NOMO-1 (cell line): ENCODE data around the gene MGARP.
"Not testable (repeated sequence)": the region's sequence is repeated elsewhere in the genome, so short reads cannot be mapped to it uniquely, and the experiment has no call there.

Source experiments
- DNase-seq, 2 experiments: peaks; one replicate each; lab custom pipeline; 2025; ENCODE audit not compliant: unreplicated experiment in 2 of 2; lab: John Stamatoyannopoulos, UW

MGARP gene

GRCh38 chr4:139297001-139297410 is 17.0 kb upstream of the MGARP start:
- DNase-seq = peak in 1 of 2 experiments; percentile 29

GRCh38 chr4:139295942-139296299 is 15.9 kb upstream of the MGARP start:
- DNase-seq = no peak

GRCh38 chr4:139295206-139295941 is 15.3 kb upstream of the MGARP start:
- peak; percentile 90 for DNase-seq

DNA sequence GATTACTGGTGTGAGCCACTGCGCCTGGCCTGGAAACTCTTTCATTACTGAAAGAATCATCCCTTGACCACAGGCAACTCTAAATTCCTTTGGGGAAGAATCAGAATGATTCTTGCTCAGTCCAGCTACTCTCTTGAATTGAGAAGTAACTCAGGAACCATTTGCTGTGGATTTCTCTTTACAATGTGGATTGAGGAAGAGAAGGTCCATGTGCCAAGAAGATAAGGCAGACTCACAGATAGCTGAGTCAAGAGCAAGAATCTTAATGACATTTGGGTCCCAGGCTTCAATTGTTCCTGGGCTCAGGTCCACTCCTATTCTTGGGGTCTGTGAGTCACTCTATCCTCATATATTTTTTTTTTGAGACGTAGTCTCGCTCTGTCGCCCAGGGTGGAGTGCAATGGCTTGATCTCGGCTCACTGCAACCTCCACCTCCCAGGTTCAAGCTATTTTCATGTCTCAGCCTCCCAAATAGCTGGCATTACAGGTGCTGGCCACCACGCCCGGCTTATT is 6.2 kb upstream of the MGARP start:
- DNase-seq = no peak

DNA sequence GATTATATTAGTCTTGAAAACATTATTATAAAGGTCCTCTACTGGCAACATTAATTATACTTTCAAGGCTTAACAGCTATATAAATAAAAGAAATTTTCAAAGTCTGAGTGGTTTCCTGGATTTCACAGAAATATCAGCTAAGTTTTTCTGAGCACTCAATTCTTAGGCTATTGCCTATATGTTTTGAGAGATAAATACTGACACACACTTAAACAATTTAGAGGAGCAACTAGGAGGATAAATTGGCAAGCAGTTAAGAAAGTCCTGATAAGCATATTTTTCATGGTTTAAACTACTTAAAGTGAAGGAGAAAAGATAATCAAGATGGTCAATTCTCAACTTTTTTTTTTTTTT is 2.7 kb upstream of the MGARP start:
- DNase-seq = no peak

DNA sequence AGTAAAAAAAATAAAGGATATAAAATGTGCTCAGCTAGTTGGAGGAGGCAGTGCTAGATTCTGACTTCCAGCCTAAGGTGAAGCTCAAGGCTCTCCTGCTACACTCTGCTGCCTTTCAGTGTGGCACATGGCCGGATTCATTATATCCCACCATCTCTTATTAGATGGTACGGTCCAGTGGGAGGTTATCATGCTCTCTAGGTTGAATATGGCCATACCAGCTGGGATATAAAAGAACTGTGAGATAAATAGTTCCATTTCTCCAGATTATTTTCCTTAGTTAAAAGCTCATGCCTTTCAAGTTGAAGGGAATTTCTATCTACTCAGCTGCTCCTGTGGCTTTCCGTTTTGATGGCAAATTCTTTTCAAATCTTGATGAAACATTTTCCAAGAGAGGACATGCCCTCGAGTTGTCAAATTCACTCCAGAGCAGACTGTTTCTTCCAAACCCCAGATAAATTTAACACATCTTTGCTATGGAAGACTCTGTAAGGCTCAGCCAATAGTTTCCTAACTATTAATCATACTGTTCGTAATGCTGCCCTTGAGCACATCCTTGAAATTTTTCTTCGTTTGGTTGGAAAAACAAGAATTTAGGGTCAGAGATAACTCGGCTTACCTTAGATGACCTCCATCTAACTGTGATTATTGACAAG is 2.2 kb upstream of the MGARP start:
- no peak for DNase-seq

- no peak for DNase-seq
Observed at GRCh38 chr4:139278912-139279759, 889 bp downstream of the MGARP start.

- DNase-seq = no peak
Observed at GRCh38 chr4:139278485-139278884, 1.5 kb downstream of the MGARP start.

GRCh38 chr4:139275281-139275735 is 4.7 kb downstream of the MGARP start:
- DNase-seq = no peak

DNA sequence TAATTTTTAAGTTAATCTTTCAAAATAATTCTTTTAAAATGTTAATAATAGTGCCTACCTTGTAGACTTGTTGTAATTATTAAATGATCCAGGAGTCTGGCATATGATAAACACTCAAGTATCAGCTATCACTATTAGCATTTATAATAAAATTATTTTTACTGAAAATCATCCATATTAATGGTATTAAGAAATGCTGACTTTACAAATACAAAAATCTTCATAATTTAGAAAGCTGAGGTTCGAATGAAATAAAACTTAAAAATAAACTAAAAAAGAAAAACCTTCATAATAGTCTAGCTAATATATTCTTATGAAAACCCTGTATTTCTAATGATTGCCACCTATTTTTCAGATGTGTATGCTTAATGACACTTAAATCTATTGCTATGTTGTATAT is 5.2 kb downstream of the MGARP start:
- DNase-seq = no peak

DNA sequence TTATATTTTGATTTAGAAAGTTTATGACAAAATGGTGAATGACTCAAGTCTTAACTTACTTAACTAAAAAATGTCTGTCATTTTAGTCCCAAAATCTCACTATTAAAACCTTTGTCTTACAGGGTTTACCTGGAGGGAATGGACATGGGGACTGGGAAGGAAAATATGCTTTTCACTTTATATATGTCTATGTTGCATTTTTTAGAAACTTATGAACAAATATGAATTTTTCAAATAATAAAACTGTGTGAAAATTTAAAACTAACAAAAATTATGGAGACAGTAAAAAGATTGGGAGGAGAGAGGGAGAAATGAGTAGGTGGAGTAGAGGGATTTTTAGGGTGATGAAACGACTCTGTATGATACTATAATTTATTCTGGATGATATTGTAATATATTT is 6.2 kb downstream of the MGARP start:
- DNase-seq = no peak

GRCh38 chr4:139267301-139267700 is 12.7 kb downstream of the MGARP start:
- no peak for DNase-seq

GRCh38 chr4:139266583-139267257 is 13.3 kb downstream of the MGARP start:
- peak; percentile 56 to 82 for DNase-seq

DNA sequence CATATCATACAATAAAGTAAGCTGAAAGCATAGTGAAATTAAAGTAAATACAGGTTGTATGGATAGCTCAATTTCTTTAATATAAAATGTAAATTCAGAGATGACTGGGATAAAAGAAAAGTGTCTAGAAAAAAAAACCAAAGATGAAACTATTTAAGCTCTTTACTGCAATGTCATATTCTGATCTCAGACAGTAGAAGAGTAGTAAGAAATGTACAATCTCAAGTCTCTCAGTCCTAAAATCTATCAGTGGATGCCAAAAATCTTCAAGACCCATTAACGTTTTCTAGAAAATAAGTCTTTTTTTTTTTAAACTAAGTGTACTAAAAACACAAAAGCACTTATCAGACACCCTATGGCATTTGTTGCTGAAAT is 13.8 kb downstream of the MGARP start:
- no peak for DNase-seq

DNA sequence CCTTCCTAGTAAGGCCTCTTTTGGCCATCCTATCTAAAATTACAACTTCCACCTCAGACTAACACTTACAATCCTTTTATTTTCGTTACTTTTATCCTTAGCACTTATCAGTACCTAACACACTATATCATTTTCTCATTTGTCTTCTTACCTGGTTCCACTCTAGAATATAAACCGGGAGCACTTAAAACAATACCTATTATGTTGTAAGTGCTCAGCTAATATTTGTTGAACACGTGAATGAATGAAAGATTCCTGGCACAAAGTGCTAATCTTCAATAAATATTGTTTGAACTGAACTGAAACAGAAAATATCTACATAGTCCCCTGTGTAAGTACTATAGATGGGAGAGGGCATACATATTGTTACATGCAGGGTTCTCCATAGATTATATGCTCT is 14.4 kb downstream of the MGARP start:
- DNase-seq = no peak

GRCh38 chr4:139256349-139256748 is 23.7 kb downstream of the MGARP start:
- DNase-seq = no peak

DNA sequence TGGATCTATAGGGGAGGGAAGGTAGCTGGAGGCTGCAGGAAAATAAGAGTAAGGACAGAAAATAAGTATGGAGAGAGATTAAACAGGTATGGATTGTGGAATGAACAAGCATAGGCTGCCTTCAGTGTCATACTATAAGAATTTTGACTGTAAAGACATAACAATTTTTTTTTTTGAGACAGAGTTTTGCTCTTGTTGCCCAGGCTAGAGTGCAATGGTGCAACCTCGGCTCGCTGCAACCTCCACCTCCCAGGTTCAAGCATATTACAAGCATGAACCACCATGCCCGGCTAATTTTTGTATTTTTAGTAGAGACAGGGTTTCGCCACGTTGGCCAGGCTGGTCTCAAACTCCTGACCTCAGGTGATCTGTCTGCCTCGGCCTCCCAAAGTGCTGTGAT is 24.4 kb downstream of the MGARP start:
- DNase-seq = not testable (repeated sequence)

GRCh38 chr4:139253713-139254112 is 26.3 kb downstream of the MGARP start:
- no peak for DNase-seq

GRCh38 chr4:139253046-139253445 is 27.0 kb downstream of the MGARP start:
- no peak for DNase-seq

- DNase-seq = no peak
Observed at GRCh38 chr4:139247700-139248238, 32.3 kb downstream of the MGARP start.

- no peak for DNase-seq
Observed at GRCh38 chr4:139247241-139247640, 32.8 kb downstream of the MGARP start.
